Measurements from ENCODE around the gene DMRTC2.
A peak's percentile ranks its signal among the peaks of the same experiment; 100 is the strongest.
"Not testable (repeated sequence)": the region's sequence is repeated elsewhere in the genome, so short reads cannot be mapped to it uniquely, and the experiment has no call there.

Gene DMRTC2

GRCh38 chr19:41870401-41870873, 25.6 kb downstream of the DMRTC2 start:
- DNase-seq (ENCODE audit: low read depth, low spot score), result no peak

- DNase-seq (ENCODE audit: low read depth, low spot score), result no peak
Observed at GRCh38 chr19:41871573-41872383, 26.9 kb downstream of the DMRTC2 start.

- DNase-seq (ENCODE audit: low read depth, low spot score), result no peak
Observed at GRCh38 chr19:41872384-41872774, 27.5 kb downstream of the DMRTC2 start.

- DNase-seq (ENCODE audit: low read depth, low spot score), result peak; percentile 93
Observed at GRCh38 chr19:41872775-41873647, 28.2 kb downstream of the DMRTC2 start.

GRCh38 chr19:41875973-41876372, 31.1 kb downstream of the DMRTC2 start:
- DNase-seq (ENCODE audit: low read depth, low spot score), result not testable (repeated sequence)

GRCh38 chr19:41876847-41877832, 32.3 kb downstream of the DMRTC2 start, which contains the start of gene CD79A:
Gene CD79A, plus strand, starts transcription at chr19:41877279. Its CDS starts 26 bp downstream, at chr19:41877305.
- no peak for DNase-seq (ENCODE audit: low read depth, low spot score)

- DNase-seq (ENCODE audit: low read depth, low spot score), result no peak
Observed at GRCh38 chr19:41877916-41878905, 33.4 kb downstream of the DMRTC2 start.

- DNase-seq (ENCODE audit: low read depth, low spot score), result no peak
Observed at GRCh38 chr19:41879080-41879479, 34.2 kb downstream of the DMRTC2 start.

- no peak for DNase-seq (ENCODE audit: low read depth, low spot score)
Observed at GRCh38 chr19:41879670-41880328, 35.0 kb downstream of the DMRTC2 start.

GRCh38 chr19:41880329-41880708, 35.5 kb downstream of the DMRTC2 start:
- DNase-seq (ENCODE audit: low read depth, low spot score), result no peak

GRCh38 chr19:41882568-41883462, 38.0 kb downstream of the DMRTC2 start, which contains the start of gene ARHGEF1:
Gene ARHGEF1, plus strand, starts transcription at chr19:41883184. Its CDS starts 4,899 bp downstream, at chr19:41888083.
- no peak for DNase-seq (ENCODE audit: low read depth, low spot score)

GRCh38 chr19:41883463-41883820, 38.6 kb downstream of the DMRTC2 start:
- no peak for DNase-seq (ENCODE audit: low read depth, low spot score)

- DNase-seq (ENCODE audit: low read depth, low spot score), result peak; percentile 98
Observed at GRCh38 chr19:41883821-41884733, 39.2 kb downstream of the DMRTC2 start.

GRCh38 chr19:41886761-41887710, 42.2 kb downstream of the DMRTC2 start:
- DNase-seq (ENCODE audit: low read depth, low spot score), result no peak

- DNase-seq (ENCODE audit: low read depth, low spot score), result peak; percentile 80
Observed at GRCh38 chr19:41887711-41888382, 43.0 kb downstream of the DMRTC2 start.

- DNase-seq (ENCODE audit: low read depth, low spot score), result no peak
Observed at GRCh38 chr19:41888926-41889325, 44.1 kb downstream of the DMRTC2 start.

Measured in ELF-1 (cell line).